K562 (cell line): ENCODE results near the gene GMEB1. TPM values are rescaled to one million over a fixed set of nuclear protein-coding genes. Genes with fewer than 3 reads are reported as not detected.

Source experiments
- BRF2 ChIP-seq: IDR thresholded peaks from 3 replicates; pipeline ENCODE4 v1.6.1; 2011; ENCODE audit warnings: borderline replicate concordance, mild to moderate bottlenecking; ENCODE audit not compliant: insufficient read length, insufficient read depth
- CREBBP ChIP-seq: IDR thresholded peaks from one replicate; pipeline ENCODE4 v1.6.1; 2012; ENCODE audit warnings: low read depth, mild to moderate bottlenecking, control low read depth, inconsistent platforms, low read length
- E2F3 ChIP-seq: fragments of 250-450 bp; sonication (Bioruptor Pico); IDR thresholded peaks from 2 replicates; pipeline ENCODE4 v1.4.0; 2020; ENCODE audit warnings: mild to moderate bottlenecking
- ETV1 ChIP-seq: fragments of 450-650 bp; conservative IDR thresholded peaks from 2 replicates; pipeline ENCODE4 v1.6.1; 2016; ENCODE audit warnings: missing genetic modification characterization, control low read depth, low read depth, missing compliant biosample characterization
- GTF2B ChIP-seq: IDR thresholded peaks from 2 replicates; pipeline ENCODE4 v1.6.1; 2011; ENCODE audit not compliant: insufficient read length; ENCODE audit errors: extremely low read depth
- GTF2E2 ChIP-seq: fragments of 200-800 bp; sonication (Bioruptor generic); IDR thresholded peaks from 2 replicates; pipeline ENCODE4 v1.6.1; 2016; ENCODE audit warnings: missing genetic modification characterization, missing compliant biosample characterization
- LARP7 ChIP-seq: fragments of 450-650 bp; IDR thresholded peaks from 2 replicates; pipeline ENCODE4 v1.6.1; 2016
- PRDM10 ChIP-seq: fragments of 450-650 bp; IDR thresholded peaks from 2 replicates; pipeline ENCODE4 v1.6.1; 2018; ENCODE audit not compliant: partially characterized antibody
- SREBF1 ChIP-seq: fragments of 150-350 bp; IDR thresholded peaks from 2 replicates; pipeline ENCODE4 v1.6.1; 2014; ENCODE audit warnings: antibody characterized with exemption, low read depth, low read length, borderline replicate concordance
- WHSC1 ChIP-seq: IDR thresholded peaks from one replicate; pipeline ENCODE4 v1.6.1; 2012; ENCODE audit warnings: low read length, control low read depth, inconsistent platforms
- XRCC3 ChIP-seq: fragments of 450-650 bp; IDR thresholded peaks from 2 replicates; pipeline ENCODE4 v1.6.1; 2017; ENCODE audit warnings: mild to moderate bottlenecking, moderate library complexity
- ZBTB5 ChIP-seq: fragments of 450-650 bp; IDR thresholded peaks from 2 replicates; pipeline ENCODE4 v1.6.1; 2017; ENCODE audit warnings: antibody characterized with exemption
- ZFP91 ChIP-seq: sonication (generic); formaldehyde crosslinking; IDR thresholded peaks from 2 replicates; pipeline ENCODE4 v1.8.0; 2022; ENCODE audit warnings: mild to moderate bottlenecking, missing genetic modification reagents
- ZNF232 ChIP-seq: sonication (generic); formaldehyde crosslinking; IDR thresholded peaks from 2 replicates; pipeline ENCODE4 v1.8.0; 2022; ENCODE audit warnings: mild to moderate bottlenecking, missing genetic modification reagents
- ZNF449 ChIP-seq: fragments of 250-450 bp; sonication (Bioruptor Pico); IDR thresholded peaks from 2 replicates; pipeline ENCODE4 v1.8.0; 2022; ENCODE audit warnings: moderate library complexity, mild to moderate bottlenecking, inconsistent platforms
- ZNF57 ChIP-seq: fragments of 450-650 bp; formaldehyde crosslinking; IDR thresholded peaks from 2 replicates; pipeline ENCODE4 v1.4.0; 2020; ENCODE audit warnings: mild to moderate bottlenecking, moderate library complexity
- polyA plus RNA-seq, 8 experiments: library from polyadenylated mRNA; depleted of rRNA in 4 of 8; stranded (reverse) in 5 of 8; unstranded in 3 of 8; fragments of >200 nt; fragmentation: Nextera tagmentation in 2 of 8; fragmentation: Illumina TruSeq in 1 of 8; extraction: Ambion mirVana in 2 of 8; extraction: Trizol in 1 of 8; gene quantifications; 2 replicates each; pipeline versions ENCODE4 v1.2.1 to v1.2.3, GENCODE V29; 2011 to 2014; ENCODE audit warnings: inconsistent platforms in 1 of 8, missing spikeins in 1 of 8
- total RNA-seq, 7 experiments: library from RNA; depleted of rRNA in 6 of 7; stranded (reverse); fragments of >200 nt in 6 of 7; fragmentation: Illumina TruSeq in 2 of 7; extraction: Trizol in 2 of 7; gene quantifications; 2 replicates each; pipeline versions ENCODE4 v1.2.1 to v1.2.3, GENCODE V29; 2011 to 2021; ENCODE audit warnings: low replicate concordance in 1 of 7

Gene GMEB1
- total and polyA plus RNA-seq, 9 of the 15 experiments (the other 6 are each of a cell fraction or from before 2014, with no cell fraction given): 6.6 to 17.5 (median 8.5) TPM

GRCh38 chr1:28648474-28649198 is 19.9 kb upstream of the GMEB1 start, which contains the start of gene RNU11 (continued):
- TF ChIP-seq ZNF57 (peak; percentile 95), ZNF232 (peak; percentile 91), WHSC1 (no peak), ZBTB5 (no peak), ZNF449 (CRISPR knock-in tag) (peak; percentile 83), GTF2E2 (peak; percentile 100), CREBBP (peak; percentile 99), ZFP91 (CRISPR knock-in tag) (no peak; the same call in 1 of the 2 replicates), GTF2B (peak; percentile 100), SREBF1 (peak; percentile 79; the same call in 1 of the 2 replicates), XRCC3 (no peak; the same call in 1 of the 2 replicates), LARP7 (peak; percentile 99), ETV1 (peak; percentile 81), E2F3 (CRISPR knock-in tag) (peak; percentile 67), BRF2 (no peak), PRDM10 (peak; percentile 74)
